Parathyroid adenoma (tissue), 2 donors: ENCODE results near the gene EXOC4.

ENCODE experiments used
- H2AFZ ChIP-seq: fragments of 300-600 bp; sonication (generic); one replicate; pipeline ENCODE4 v1.7.0; 2017; ENCODE audit warnings: antibody characterized with exemption, mild to moderate bottlenecking
- H3K27ac ChIP-seq: fragments of 300-600 bp; sonication (generic); one replicate; pipeline ENCODE4 v1.7.0; 2017
- H3K27me3 ChIP-seq: fragments of 300-600 bp; sonication (generic); one replicate; pipeline ENCODE4 v1.7.0; 2017; ENCODE audit warnings: low read length; ENCODE audit not compliant: control insufficient read depth, insufficient read depth
- H3K36me3 ChIP-seq: fragments of 300-600 bp; sonication (generic); one replicate; pipeline ENCODE4 v1.7.0; 2017; ENCODE audit warnings: low read length; ENCODE audit not compliant: control insufficient read depth, insufficient read depth
- H3K4me1 ChIP-seq: fragments of 300-600 bp; sonication (generic); one replicate; pipeline ENCODE4 v1.7.0; 2017; ENCODE audit warnings: control low read depth
- H3K4me2 ChIP-seq: fragments of 300-600 bp; sonication (generic); one replicate; pipeline ENCODE4 v1.7.0; 2017; ENCODE audit warnings: low read length
- H3K4me3 ChIP-seq: fragments of 300-600 bp; sonication (generic); one replicate; pipeline ENCODE4 v1.7.0; 2017; ENCODE audit warnings: low read depth, low read length
- H3K79me2 ChIP-seq: fragments of 300-600 bp; sonication (generic); one replicate; pipeline ENCODE4 v1.7.0; 2017; ENCODE audit warnings: control low read depth
- H3K9ac ChIP-seq: fragments of 300-600 bp; sonication (generic); one replicate; pipeline ENCODE4 v1.7.0; 2017; ENCODE audit warnings: mild to moderate bottlenecking
- H3K9me3 ChIP-seq: fragments of 300-600 bp; sonication (generic); one replicate; pipeline ENCODE4 v1.7.0; 2017; ENCODE audit warnings: low read length; ENCODE audit not compliant: control insufficient read depth
- CTCF ChIP-seq: fragments of 300-600 bp; sonication (generic); IDR thresholded peaks from one replicate; pipeline ENCODE4 v1.7.0; 2017; ENCODE audit warnings: antibody characterized with exemption, mild to moderate bottlenecking
- donor health status: primary hyperparathyroidism.

EXOC4 gene

GRCh38 chr7:133829336-133829897 lies 576.5 kb downstream of the EXOC4 start:
- Histone ChIP-seq H3K27ac (peak overlapping the region; percentile 79), H3K9me3 (no peaks in the 10 kb centered on the region), H3K79me2 (no peaks in the 10 kb centered on the region), H3K36me3 (no peaks in the 10 kb centered on the region), H3K27me3 (no peaks in the 10 kb centered on the region), H3K4me1 (peaks cover 27% of the 10 kb centered on the region), H3K9ac (no peak overlapping the region), H3K4me2 (peak overlapping the region; percentile 57), H2AFZ (peak overlapping the region; percentile 25), H3K4me3 (peak overlapping the region; percentile 28)
- no peak for TF ChIP-seq CTCF

GRCh38 chr7:133830081-133830480 lies 577.2 kb downstream of the EXOC4 start:
- no peak overlapping the region for H3K4me3 ChIP-seq
- H3K4me2 ChIP-seq: peak overlapping the region; percentile 57
- peak overlapping the region; percentile 79 for H3K27ac ChIP-seq
- no peaks in the 10 kb centered on the region for H3K36me3 ChIP-seq
- no peaks in the 10 kb centered on the region for H3K9me3 ChIP-seq
- H3K4me1 ChIP-seq: peaks cover 27% of the 10 kb centered on the region
- TF ChIP-seq CTCF: no peak
- no peaks in the 10 kb centered on the region for H3K79me2 ChIP-seq
- no peaks in the 10 kb centered on the region for H3K27me3 ChIP-seq
- H2AFZ ChIP-seq: peak overlapping the region; percentile 25
- H3K9ac ChIP-seq: no peak overlapping the region

- H3K36me3 ChIP-seq: no peaks in the 10 kb centered on the region
- H3K4me1 ChIP-seq: no peaks in the 10 kb centered on the region
- no peak for TF ChIP-seq CTCF
- H3K9me3 ChIP-seq: no peaks in the 10 kb centered on the region
- H3K27ac ChIP-seq: no peak overlapping the region
- H3K4me3 ChIP-seq: no peak overlapping the region
- H3K9ac ChIP-seq: no peak overlapping the region
- H3K27me3 ChIP-seq: no peaks in the 10 kb centered on the region
- no peak overlapping the region for H3K4me2 ChIP-seq
- no peak overlapping the region for H2AFZ ChIP-seq
- no peaks in the 10 kb centered on the region for H3K79me2 ChIP-seq
Measured at GRCh38 chr7:133836666-133837065, 583.8 kb downstream of the EXOC4 start.

GRCh38 chr7:133837224-133837623 lies 584.3 kb downstream of the EXOC4 start:
- H3K4me3 ChIP-seq: no peak overlapping the region
- no peak overlapping the region for H3K27ac ChIP-seq
- H3K36me3 ChIP-seq: no peaks in the 10 kb centered on the region
- no peaks in the 10 kb centered on the region for H3K79me2 ChIP-seq
- no peak overlapping the region for H3K4me2 ChIP-seq
- no peaks in the 10 kb centered on the region for H3K9me3 ChIP-seq
- H3K9ac ChIP-seq: no peak overlapping the region
- no peak overlapping the region for H2AFZ ChIP-seq
- no peaks in the 10 kb centered on the region for H3K27me3 ChIP-seq
- no peaks in the 10 kb centered on the region for H3K4me1 ChIP-seq
- TF ChIP-seq CTCF: no peak

- H3K4me2 ChIP-seq: no peak overlapping the region
- no peaks in the 10 kb centered on the region for H3K79me2 ChIP-seq
- H3K9me3 ChIP-seq: no peaks in the 10 kb centered on the region
- H3K27me3 ChIP-seq: no peaks in the 10 kb centered on the region
- H3K36me3 ChIP-seq: no peaks in the 10 kb centered on the region
- H3K27ac ChIP-seq: no peak overlapping the region
- TF ChIP-seq CTCF: no peak
- no peaks in the 10 kb centered on the region for H3K4me1 ChIP-seq
- no peak overlapping the region for H3K4me3 ChIP-seq
- no peak overlapping the region for H2AFZ ChIP-seq
- H3K9ac ChIP-seq: no peak overlapping the region
Measured at GRCh38 chr7:133839121-133839520, 586.2 kb downstream of the EXOC4 start.
